NT2/D1 (cell line): Measurements from ENCODE around the gene MCCC2.
"Not testable (repeated sequence)": the region's sequence is repeated elsewhere in the genome, so short reads cannot be mapped to it uniquely, and the experiment has no call there.

ENCODE experiments used
- DNase-seq: peaks from one replicate; pipeline ENCODE4 v3.0.0-alpha.2; 2011; ENCODE audit warnings: low read depth, low spot score
- H3K27me3 ChIP-seq: 2 replicates; pipeline ENCODE4 v1.6.0; 2011; ENCODE audit warnings: mild to moderate bottlenecking; ENCODE audit not compliant: insufficient read length, insufficient read depth
- H3K36me3 ChIP-seq: 2 replicates; pipeline ENCODE4 v1.6.1; 2011; ENCODE audit warnings: mild to moderate bottlenecking, low read length, mixed read lengths; ENCODE audit not compliant: insufficient read depth, insufficient read length
- H3K4me1 ChIP-seq: 2 replicates; pipeline ENCODE4 v1.5.1; 2011; ENCODE audit not compliant: insufficient read depth, insufficient read length
- H3K4me3 ChIP-seq: 2 replicates; pipeline ENCODE4 v1.5.1; 2011; ENCODE audit warnings: low read depth; ENCODE audit not compliant: insufficient read length
- H3K9ac ChIP-seq: 2 replicates; pipeline ENCODE4 v1.6.0; 2011; ENCODE audit warnings: low read depth; ENCODE audit not compliant: insufficient read length
- H3K9me3 ChIP-seq: 2 replicates; pipeline ENCODE4 v1.5.1; 2011; ENCODE audit warnings: mild to moderate bottlenecking, low read length; ENCODE audit not compliant: insufficient read depth
- SUZ12 ChIP-seq: IDR thresholded peaks from 2 replicates; pipeline ENCODE4 v1.6.1; 2011; ENCODE audit not compliant: insufficient read length, insufficient read depth; ENCODE audit errors: extremely low read depth
- YY1 ChIP-seq: IDR thresholded peaks from 2 replicates; pipeline ENCODE4 v1.6.1; 2011; ENCODE audit not compliant: insufficient read length, insufficient read depth
- ZNF274 ChIP-seq: IDR thresholded peaks from 2 replicates; pipeline ENCODE4 v1.6.1; 2011; ENCODE audit warnings: mild to moderate bottlenecking, low read depth, low read length

The MCCC2 gene

GRCh38 chr5:71600783-71601182 is 13.6 kb downstream of the MCCC2 start:
- Histone ChIP-seq H3K9ac (no peak overlapping the region), H3K36me3 (peaks cover 27% of the 10 kb centered on the region), H3K9me3 (no peaks in the 10 kb centered on the region), H3K27me3 (no peaks in the 10 kb centered on the region), H3K4me1 (no peaks in the 10 kb centered on the region), H3K4me3 (no peak overlapping the region)
- no peak for DNase-seq
- TF ChIP-seq ZNF274, result no peak

- H3K9me3 ChIP-seq, result no peaks in the 10 kb centered on the region
- no peaks in the 10 kb centered on the region for H3K27me3 ChIP-seq
- H3K4me3 ChIP-seq, result no peak overlapping the region
- H3K36me3 ChIP-seq, result peaks cover 27% of the 10 kb centered on the region
- no peak for TF ChIP-seq ZNF274
- TF ChIP-seq YY1, result no peak
- TF ChIP-seq SUZ12, result no peak
- no peaks in the 10 kb centered on the region for H3K4me1 ChIP-seq
- no peak overlapping the region for H3K9ac ChIP-seq
- DNase-seq, result peak; percentile 35
Measured at GRCh38 chr5:71601222-71602026, 14.3 kb downstream of the MCCC2 start.

DNA sequence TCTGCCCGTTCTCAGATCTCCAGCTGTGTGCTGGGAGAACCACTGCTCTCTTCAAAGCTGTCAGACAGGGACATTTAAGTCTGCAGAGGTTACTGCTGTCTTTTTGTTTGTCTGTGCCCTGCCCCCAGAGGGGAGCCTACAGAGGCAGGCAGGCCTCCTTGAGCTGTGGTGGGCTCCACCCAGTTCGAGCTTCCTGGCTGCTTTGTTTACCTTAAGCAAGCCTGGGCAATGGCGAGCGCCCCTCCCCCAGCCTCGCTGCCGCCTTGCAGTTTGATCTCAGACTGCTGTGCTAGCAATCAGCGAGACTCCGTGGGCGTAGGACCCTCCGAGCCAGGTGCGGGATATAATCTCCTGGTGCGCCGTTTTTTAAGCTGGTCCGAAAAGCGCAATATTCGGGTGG is 22.8 kb downstream of the MCCC2 start:
- not testable (repeated sequence) for H3K9ac ChIP-seq, DNase-seq, H3K36me3 ChIP-seq, H3K27me3 ChIP-seq, H3K4me1 ChIP-seq, H3K4me3 ChIP-seq
- peaks cover 12% of the 10 kb centered on the region; the same call in 1 of the 2 replicates for H3K9me3 ChIP-seq

GRCh38 chr5:71615809-71616208 is 28.7 kb downstream of the MCCC2 start:
- no peak for TF ChIP-seq ZNF274
- no peak for TF ChIP-seq SUZ12
- TF ChIP-seq YY1, result no peak
- H3K4me1 ChIP-seq, result no peaks in the 10 kb centered on the region
- DNase-seq, result no peak
- peaks cover 7% of the 10 kb centered on the region; the same call in 1 of the 2 replicates for H3K9me3 ChIP-seq
- H3K9ac ChIP-seq, result no peak overlapping the region
- H3K4me3 ChIP-seq, result no peak overlapping the region
- no peaks in the 10 kb centered on the region for H3K27me3 ChIP-seq
- peaks cover 15% of the 10 kb centered on the region for H3K36me3 ChIP-seq

DNA sequence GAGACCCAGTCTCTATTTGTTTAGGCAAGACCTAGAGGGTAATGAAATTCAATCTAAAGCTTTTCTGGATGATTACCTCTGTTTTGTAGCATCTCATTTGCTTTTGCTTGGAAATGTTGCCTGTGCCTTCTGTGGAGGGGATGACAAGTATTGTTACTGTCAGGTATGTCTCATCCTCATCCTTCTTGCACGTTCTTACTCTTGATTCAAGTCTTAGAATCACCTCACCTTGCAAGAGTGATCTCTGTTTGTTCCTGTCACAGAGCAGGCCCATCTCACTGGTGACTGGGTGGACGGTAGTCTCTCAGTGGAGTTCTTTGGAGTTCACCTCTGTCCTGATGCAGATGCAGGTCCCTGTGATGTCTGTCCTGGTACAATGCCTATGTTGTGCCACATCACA is 33.5 kb downstream of the MCCC2 start:
- Histone ChIP-seq H3K9ac (no peak overlapping the region), H3K4me3 (no peak overlapping the region), H3K9me3 (no peaks in the 10 kb centered on the region), H3K27me3 (no peaks in the 10 kb centered on the region), H3K4me1 (no peaks in the 10 kb centered on the region), H3K36me3 (peaks cover 10% of the 10 kb centered on the region)
- TF ChIP-seq YY1 (no peak), ZNF274 (no peak), SUZ12 (no peak)
- DNase-seq, result no peak

DNA sequence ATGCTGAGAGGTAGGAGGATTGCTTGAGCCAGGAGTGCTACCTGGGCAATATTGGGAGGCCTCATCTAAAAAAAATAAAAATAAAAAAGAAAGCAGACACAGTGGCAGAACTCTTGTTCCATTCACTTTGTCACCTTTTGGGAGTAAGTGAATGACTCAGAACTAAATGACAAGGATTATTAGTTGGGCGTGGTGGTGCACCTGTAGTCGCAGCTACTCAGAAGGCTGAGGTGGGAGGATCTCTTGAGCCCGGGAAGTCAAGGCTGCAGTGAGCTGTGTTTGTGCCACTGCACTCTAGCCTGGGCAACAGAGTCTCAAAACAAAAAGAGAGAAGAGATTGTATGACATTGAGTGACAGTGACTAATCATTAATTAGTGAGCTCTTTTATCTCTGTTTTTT is 34.1 kb downstream of the MCCC2 start:
- no peak overlapping the region for H3K4me3 ChIP-seq

DNA sequence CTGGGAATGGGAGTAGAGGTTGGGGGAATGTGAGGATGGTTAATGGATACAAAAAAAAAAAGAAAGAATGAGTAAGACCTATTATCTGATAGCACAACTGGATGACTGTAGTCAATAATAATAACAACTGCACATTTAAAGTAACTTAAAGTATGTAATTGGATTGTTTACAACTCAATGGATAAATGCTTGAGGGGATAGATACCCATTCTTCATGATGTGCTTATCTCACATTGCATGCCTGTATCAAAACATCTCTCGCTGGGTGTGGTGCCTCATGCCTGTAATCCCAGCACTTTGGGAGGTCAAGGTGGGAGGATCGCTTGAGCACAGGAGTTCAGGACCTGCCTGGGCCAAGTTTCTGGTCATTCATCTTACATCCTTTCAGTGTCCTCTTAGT is 34.6 kb downstream of the MCCC2 start:
- peaks cover 7% of the 10 kb centered on the region for H3K36me3 ChIP-seq
- no peaks in the 10 kb centered on the region for H3K4me1 ChIP-seq
- no peak overlapping the region for H3K4me3 ChIP-seq
- H3K27me3 ChIP-seq, result no peaks in the 10 kb centered on the region
- H3K9ac ChIP-seq, result no peak overlapping the region
- DNase-seq, result no peak
- no peak for TF ChIP-seq YY1
- no peak for TF ChIP-seq ZNF274
- TF ChIP-seq SUZ12, result no peak
- H3K9me3 ChIP-seq, result no peaks in the 10 kb centered on the region

More for the DNA sequence above, 34.1 kb downstream of the MCCC2 start:
- Histone ChIP-seq H3K4me1 (no peaks in the 10 kb centered on the region), H3K27me3 (no peaks in the 10 kb centered on the region), H3K9ac (no peak overlapping the region), H3K36me3 (peaks cover 6% of the 10 kb centered on the region), H3K9me3 (no peaks in the 10 kb centered on the region)
- DNase-seq, result no peak
- TF ChIP-seq ZNF274 (no peak), SUZ12 (no peak), YY1 (no peak)
